ENCODE measurements around the gene COMMD9. TPM values are rescaled to one million over a fixed set of nuclear protein-coding genes. Genes with fewer than 3 reads are reported as not detected.

The COMMD9 gene
- total and polyA plus RNA-seq, 2 donors (not counting 1 experiment from before 2014, with no cell fraction given) = 41.3 to 47.4 TPM

DNA sequence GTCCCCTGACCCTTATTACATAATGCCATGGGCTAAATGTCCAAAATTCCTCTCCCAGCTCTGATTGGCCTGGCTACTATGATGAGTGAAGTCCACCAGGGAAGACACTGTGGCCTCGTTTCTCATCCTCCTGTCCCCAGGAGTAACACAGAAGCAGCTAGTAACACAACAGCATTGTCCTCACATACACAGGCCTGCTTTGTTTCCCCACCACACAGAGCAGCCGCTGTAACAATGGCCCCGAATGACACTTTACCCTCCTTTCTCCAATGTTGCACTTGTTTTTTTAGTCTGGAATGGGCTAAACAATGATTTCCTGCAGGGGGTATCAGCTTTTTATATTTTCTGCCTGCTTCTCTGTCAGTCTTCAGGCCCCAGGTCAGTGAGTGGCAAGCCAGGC, 6.7 kb upstream of the COMMD9 start, which contains the start of gene PRR5L:
PRR5L (plus strand) TSS at position 363 of the 400 bp plus-strand sequence. CDS start 104,834 bp downstream, outside the sequence.
- POLR2A ChIA-PET = no interaction called here
- no peaks in the 10 kb centered on the region for H3K9me3 Mint-ChIP-seq (ENCODE audit: insufficient read depth)
- intact Hi-C loops (cut with micrococcal nuclease) = no loop called here
- Histone ChIP-seq H3K9me3 (ENCODE audit: control extremely low read depth in 1 of 3, control insufficient read depth in 2 of 3, insufficient read depth in 1 of 3, low read length in 2 of 3) (no peaks in the 10 kb centered on the region), H3K27ac (ENCODE audit: low read length in 2 of 2) (no peak within 1 kb of the TSS), H3K4me2 (replicated peaks; ENCODE audit: low read depth, low read length, poor library complexity, severe bottlenecking) (no peak within 1 kb of the TSS), H3K4me3 (ENCODE audit: control extremely low read depth in 1 of 5, extremely low read depth in 1 of 5, insufficient read depth in 1 of 5, low read depth in 2 of 5, low read length in 4 of 5) (no peak within 1 kb of the TSS), H3K36me3 (replicated peaks in 1 of 2; ENCODE audit: control extremely low read depth in 1 of 2, control insufficient read depth in 1 of 2, extremely low read depth in 1 of 2, insufficient read depth in 2 of 2, low read length in 1 of 2) (no peaks in the 10 kb centered on the region), H3K4me1 (ENCODE audit: control insufficient read depth in 2 of 2, insufficient read depth in 2 of 2, low read length in 2 of 2) (peaks cover 0 to 2% of the 10 kb centered on the region in 2 donors), H3K9ac (ENCODE audit: low read length) (no peak within 1 kb of the TSS), H4K20me1 (ENCODE audit: control insufficient read depth, insufficient read depth, low read length, poor library complexity, severe bottlenecking) (no peaks in the 10 kb centered on the region), H2AFZ (ENCODE audit: insufficient read depth, low read depth, low read length, poor library complexity, severe bottlenecking) (no peak within 1 kb of the TSS), H3K79me2 (ENCODE audit: control insufficient read depth, insufficient read depth, low read length) (no peaks in the 10 kb centered on the region), H3K27me3 (replicated peaks in 1 of 4; ENCODE audit: control extremely low read depth in 1 of 4, control insufficient read depth in 3 of 4, insufficient read depth in 4 of 4, low read length in 3 of 4) (peaks cover 0 to 5% (median 0%) of the 10 kb centered on the region in 4 experiments)
- no peak within 1 kb of the TSS for H3K4me3 Mint-ChIP-seq
- CTCF ChIA-PET = interaction anchor here (7.4 to 9.0 kb wide), 2 partner anchors 183 to 197 kb away, joined by 142 to 167 read pairs; no protein-coding TSS in a partner anchor
- no peak for ATAC-seq (ENCODE audit: low read depth)
- no peak for DNase-seq
- H3K4me1 Mint-ChIP-seq = no peaks in the 10 kb centered on the region
- TF ChIP-seq EZH2 (IDR thresholded peaks at IDR 0.05; ENCODE audit: borderline replicate concordance, insufficient read depth, low read depth, low read length, poor library complexity, severe bottlenecking) = no peak
- TF ChIP-seq, protein P1, sequence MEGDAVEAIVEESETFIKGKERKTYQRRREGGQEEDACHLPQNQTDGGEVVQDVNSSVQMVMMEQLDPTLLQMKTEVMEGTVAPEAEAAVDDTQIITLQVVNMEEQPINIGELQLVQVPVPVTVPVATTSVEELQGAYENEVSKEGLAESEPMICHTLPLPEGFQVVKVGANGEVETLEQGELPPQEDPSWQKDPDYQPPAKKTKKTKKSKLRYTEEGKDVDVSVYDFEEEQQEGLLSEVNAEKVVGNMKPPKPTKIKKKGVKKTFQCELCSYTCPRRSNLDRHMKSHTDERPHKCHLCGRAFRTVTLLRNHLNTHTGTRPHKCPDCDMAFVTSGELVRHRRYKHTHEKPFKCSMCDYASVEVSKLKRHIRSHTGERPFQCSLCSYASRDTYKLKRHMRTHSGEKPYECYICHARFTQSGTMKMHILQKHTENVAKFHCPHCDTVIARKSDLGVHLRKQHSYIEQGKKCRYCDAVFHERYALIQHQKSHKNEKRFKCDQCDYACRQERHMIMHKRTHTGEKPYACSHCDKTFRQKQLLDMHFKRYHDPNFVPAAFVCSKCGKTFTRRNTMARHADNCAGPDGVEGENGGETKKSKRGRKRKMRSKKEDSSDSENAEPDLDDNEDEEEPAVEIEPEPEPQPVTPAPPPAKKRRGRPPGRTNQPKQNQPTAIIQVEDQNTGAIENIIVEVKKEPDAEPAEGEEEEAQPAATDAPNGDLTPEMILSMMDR (IDR thresholded peaks at IDR 0.05) = no peak
- WGBS (ENCODE audit: insufficient coverage) = 100% methylated on average over 1 of the region's 3 CpGs
- peaks cover 13% of the 10 kb centered on the region for H3K27me3 Mint-ChIP-seq
- H3K27ac Mint-ChIP-seq = no peak within 1 kb of the TSS

DNA sequence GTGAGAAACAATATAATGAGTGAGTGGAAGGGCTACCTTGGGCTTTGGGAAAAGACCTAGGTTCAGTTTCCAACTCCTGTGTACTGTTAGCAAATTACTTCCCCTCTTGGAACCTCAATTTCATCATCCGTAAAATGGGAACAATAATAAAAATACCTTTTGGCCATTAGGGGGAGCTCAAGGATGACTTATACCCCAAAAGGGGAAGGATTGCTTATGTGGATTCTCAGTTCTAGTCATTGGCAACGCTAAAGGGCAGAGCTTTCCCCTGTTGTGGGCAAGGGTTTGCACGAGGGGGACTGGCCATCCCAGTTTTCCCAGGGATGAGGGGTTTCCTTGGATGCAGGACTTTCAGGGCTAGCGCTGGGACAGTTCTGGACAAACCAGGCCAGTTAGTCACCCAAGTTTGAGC, 3.1 kb upstream of the COMMD9 start:
- peaks cover 12 to 16% of the 10 kb centered on the region in 2 donors for H3K4me1 ChIP-seq (ENCODE audit: control insufficient read depth in 2 of 2, insufficient read depth in 2 of 2, low read length in 2 of 2)
- no peaks in the 10 kb centered on the region for H3K27me3 Mint-ChIP-seq
- peaks cover 18% of the 10 kb centered on the region for H3K79me2 ChIP-seq (ENCODE audit: control insufficient read depth, insufficient read depth, low read length)
- no peaks in the 10 kb centered on the region for H3K9me3 Mint-ChIP-seq (ENCODE audit: insufficient read depth)
- no peak overlapping the region for H3K4me2 ChIP-seq (replicated peaks; ENCODE audit: low read depth, low read length, poor library complexity, severe bottlenecking)
- no peak overlapping the region for H3K4me3 ChIP-seq (ENCODE audit: control extremely low read depth in 1 of 5, extremely low read depth in 1 of 5, insufficient read depth in 1 of 5, low read depth in 2 of 5, low read length in 4 of 5)
- intact Hi-C loops (cut with micrococcal nuclease) = loop anchor here (1.0 kb wide), 4 partner anchors 64 to 218 kb away; partner anchors contain the start of gene TRAF6
- H3K27ac Mint-ChIP-seq = no peak overlapping the region
- H3K27ac ChIP-seq (ENCODE audit: low read length in 2 of 2) = no peak overlapping the region
- ChIA-PET CTCF (interaction anchor here (0.7 to 9.0 kb wide), 24 partner anchors 8 to 470 kb away, joined by 3 to 167 read pairs (median 5); partner anchors contain the start of gene TRAF6), POLR2A (no interaction called here)
- DNase-seq = peak; percentile 81
- peak overlapping the region; percentile 13 for H2AFZ ChIP-seq (ENCODE audit: insufficient read depth, low read depth, low read length, poor library complexity, severe bottlenecking)
- no peak overlapping the region for H3K9ac ChIP-seq (ENCODE audit: low read length)
- no peaks in the 10 kb centered on the region for H3K9me3 ChIP-seq (ENCODE audit: control extremely low read depth in 1 of 3, control insufficient read depth in 2 of 3, insufficient read depth in 1 of 3, low read length in 2 of 3)
- no peaks in the 10 kb centered on the region for H4K20me1 ChIP-seq (ENCODE audit: control insufficient read depth, insufficient read depth, low read length, poor library complexity, severe bottlenecking)
- peak; percentile 41 for ATAC-seq (ENCODE audit: low read depth)
- H3K36me3 ChIP-seq (replicated peaks in 1 of 2; ENCODE audit: control extremely low read depth in 1 of 2, control insufficient read depth in 1 of 2, extremely low read depth in 1 of 2, insufficient read depth in 2 of 2, low read length in 1 of 2) = no peaks in the 10 kb centered on the region
- no peaks in the 10 kb centered on the region for H3K27me3 ChIP-seq (replicated peaks in 1 of 4; ENCODE audit: control extremely low read depth in 1 of 4, control insufficient read depth in 3 of 4, insufficient read depth in 4 of 4, low read length in 3 of 4)
- 39% methylated on average over 3 of the region's 4 CpGs for WGBS (ENCODE audit: insufficient coverage)
- TF ChIP-seq EZH2 (IDR thresholded peaks at IDR 0.05; ENCODE audit: borderline replicate concordance, insufficient read depth, low read depth, low read length, poor library complexity, severe bottlenecking) = no peak
- TF ChIP-seq, protein P1 (IDR thresholded peaks at IDR 0.05) = peak; percentile 79
- H3K4me3 Mint-ChIP-seq = no peak overlapping the region
- H3K4me1 Mint-ChIP-seq = peaks cover 20% of the 10 kb centered on the region
